Parathyroid adenoma (tissue), 2 donors: ENCODE measurements around the gene TPRG1L.

Experiments used
- H2AFZ ChIP-seq: fragments of 300-600 bp; sonication (generic); one replicate; pipeline ENCODE4 v1.7.0; 2017; ENCODE audit warnings: antibody characterized with exemption, mild to moderate bottlenecking
- H3K27ac ChIP-seq: fragments of 300-600 bp; sonication (generic); one replicate; pipeline ENCODE4 v1.7.0; 2017
- H3K27me3 ChIP-seq: fragments of 300-600 bp; sonication (generic); one replicate; pipeline ENCODE4 v1.7.0; 2017; ENCODE audit warnings: low read length; ENCODE audit not compliant: control insufficient read depth, insufficient read depth
- H3K36me3 ChIP-seq: fragments of 300-600 bp; sonication (generic); one replicate; pipeline ENCODE4 v1.7.0; 2017; ENCODE audit warnings: low read length; ENCODE audit not compliant: control insufficient read depth, insufficient read depth
- H3K4me1 ChIP-seq: fragments of 300-600 bp; sonication (generic); one replicate; pipeline ENCODE4 v1.7.0; 2017; ENCODE audit warnings: control low read depth
- H3K4me2 ChIP-seq: fragments of 300-600 bp; sonication (generic); one replicate; pipeline ENCODE4 v1.7.0; 2017; ENCODE audit warnings: low read length
- H3K4me3 ChIP-seq: fragments of 300-600 bp; sonication (generic); one replicate; pipeline ENCODE4 v1.7.0; 2017; ENCODE audit warnings: low read depth, low read length
- H3K79me2 ChIP-seq: fragments of 300-600 bp; sonication (generic); one replicate; pipeline ENCODE4 v1.7.0; 2017; ENCODE audit warnings: control low read depth
- H3K9ac ChIP-seq: fragments of 300-600 bp; sonication (generic); one replicate; pipeline ENCODE4 v1.7.0; 2017; ENCODE audit warnings: mild to moderate bottlenecking
- H3K9me3 ChIP-seq: fragments of 300-600 bp; sonication (generic); one replicate; pipeline ENCODE4 v1.7.0; 2017; ENCODE audit warnings: low read length; ENCODE audit not compliant: control insufficient read depth
- CTCF ChIP-seq: fragments of 300-600 bp; sonication (generic); IDR thresholded peaks from one replicate; pipeline ENCODE4 v1.7.0; 2017; ENCODE audit warnings: antibody characterized with exemption, mild to moderate bottlenecking
- donor health status: primary hyperparathyroidism.

Gene TPRG1L

GRCh38 chr1:3638027-3638426 lies 13.2 kb downstream of the TPRG1L start:
- Histone ChIP-seq H3K9ac (no peak overlapping the region), H3K4me3 (no peak overlapping the region), H3K4me2 (no peak overlapping the region), H2AFZ (no peak overlapping the region), H3K79me2 (no peaks in the 10 kb centered on the region), H3K27ac (no peak overlapping the region), H3K27me3 (no peaks in the 10 kb centered on the region), H3K4me1 (no peaks in the 10 kb centered on the region), H3K9me3 (no peaks in the 10 kb centered on the region), H3K36me3 (no peaks in the 10 kb centered on the region)
- no peak for TF ChIP-seq CTCF

- no peak overlapping the region for H3K4me2 ChIP-seq
- no peak overlapping the region for H3K4me3 ChIP-seq
- H3K9ac ChIP-seq = no peak overlapping the region
- no peaks in the 10 kb centered on the region for H3K36me3 ChIP-seq
- no peaks in the 10 kb centered on the region for H3K79me2 ChIP-seq
- H3K27ac ChIP-seq = no peak overlapping the region
- no peaks in the 10 kb centered on the region for H3K27me3 ChIP-seq
- H3K4me1 ChIP-seq = no peaks in the 10 kb centered on the region
- TF ChIP-seq CTCF = no peak
- H3K9me3 ChIP-seq = no peaks in the 10 kb centered on the region
- no peak overlapping the region for H2AFZ ChIP-seq
Observed at GRCh38 chr1:3638676-3639075, 13.9 kb downstream of the TPRG1L start.

GRCh38 chr1:3639397-3639911 lies 14.6 kb downstream of the TPRG1L start:
- no peak for TF ChIP-seq CTCF
- H3K27me3 ChIP-seq = no peaks in the 10 kb centered on the region
- H3K4me2 ChIP-seq = no peak overlapping the region
- no peaks in the 10 kb centered on the region for H3K4me1 ChIP-seq
- no peak overlapping the region for H3K27ac ChIP-seq
- H3K9ac ChIP-seq = no peak overlapping the region
- no peaks in the 10 kb centered on the region for H3K9me3 ChIP-seq
- no peaks in the 10 kb centered on the region for H3K79me2 ChIP-seq
- H2AFZ ChIP-seq = no peak overlapping the region
- no peak overlapping the region for H3K4me3 ChIP-seq
- H3K36me3 ChIP-seq = no peaks in the 10 kb centered on the region

- H3K27me3 ChIP-seq = no peaks in the 10 kb centered on the region
- no peaks in the 10 kb centered on the region for H3K79me2 ChIP-seq
- H3K27ac ChIP-seq = no peak overlapping the region
- H3K4me1 ChIP-seq = no peaks in the 10 kb centered on the region
- H3K9ac ChIP-seq = no peak overlapping the region
- H3K4me2 ChIP-seq = no peak overlapping the region
- H3K4me3 ChIP-seq = no peak overlapping the region
- no peaks in the 10 kb centered on the region for H3K36me3 ChIP-seq
- H3K9me3 ChIP-seq = no peaks in the 10 kb centered on the region
- H2AFZ ChIP-seq = no peak overlapping the region
- no peak for TF ChIP-seq CTCF
Observed at GRCh38 chr1:3640121-3640837, 15.5 kb downstream of the TPRG1L start.
